ACC112 (cell line): ENCODE data around the gene PARD3B.

Experiments used
- H2AFZ ChIP-seq: fragments of 200-600 bp; sonication (generic); one replicate; pipeline ENCODE4 v1.6.0; 2017; ENCODE audit warnings: antibody characterized with exemption, low read length; ENCODE audit not compliant: unreplicated experiment
- H3K27ac ChIP-seq: fragments of 200-600 bp; sonication (generic); 2 replicates; pipeline ENCODE4 v1.5.1; 2014; ENCODE audit warnings: low read depth, mild to moderate bottlenecking, antibody characterized with exemption, low read length, moderate library complexity
- H3K27me3 ChIP-seq: fragments of 200-600 bp; sonication (generic); 2 replicates; pipeline ENCODE4 v1.6.1; 2014; ENCODE audit warnings: mild to moderate bottlenecking, antibody characterized with exemption, low read length, moderate library complexity, mixed read lengths; ENCODE audit not compliant: insufficient read depth
- H3K36me3 ChIP-seq: fragments of 200-600 bp; sonication (generic); 2 replicates; pipeline ENCODE4 v1.6.1; 2016; ENCODE audit warnings: mild to moderate bottlenecking, antibody characterized with exemption, low read length, moderate library complexity, mixed read lengths; ENCODE audit not compliant: insufficient read depth
- H3K4me1 ChIP-seq: fragments of 200-600 bp; sonication (generic); one replicate; pipeline ENCODE4 v1.6.1; 2016; ENCODE audit warnings: low read length, mixed read lengths; ENCODE audit not compliant: insufficient read depth, unreplicated experiment, control insufficient read depth
- H3K4me3 ChIP-seq: fragments of 200-600 bp; sonication (generic); 2 replicates; pipeline ENCODE4 v1.5.1; 2014; ENCODE audit warnings: mild to moderate bottlenecking, low read depth, low read length
- H3K79me2 ChIP-seq: fragments of 200-600 bp; sonication (generic); one replicate; pipeline ENCODE4 v1.6.0; 2016; ENCODE audit warnings: low read length; ENCODE audit not compliant: control insufficient read depth, unreplicated experiment, insufficient read depth

PARD3B gene

DNA sequence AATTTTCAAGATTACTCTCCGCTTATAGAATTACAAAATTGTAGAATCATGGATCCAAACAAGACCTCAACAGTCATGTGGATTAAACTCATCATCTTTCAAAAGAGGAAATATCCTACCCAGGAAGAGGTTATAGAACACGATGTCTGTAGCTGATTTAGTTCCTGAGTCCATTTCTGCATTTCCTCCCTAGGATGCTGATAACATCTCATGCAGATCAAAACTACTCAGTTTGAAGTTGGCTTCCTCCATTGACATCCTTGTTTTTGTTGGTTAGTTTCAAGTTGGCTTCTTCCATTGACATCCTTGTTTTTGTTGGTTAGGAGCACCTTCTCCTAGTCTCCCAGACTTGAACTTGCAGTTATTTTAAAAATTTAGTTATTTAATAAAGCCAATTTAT, 147.5 kb downstream of the PARD3B start:
- H3K4me1 ChIP-seq = peaks cover 6% of the 10 kb centered on the region
- no peaks in the 10 kb centered on the region for H3K27me3 ChIP-seq
- H3K79me2 ChIP-seq = no peaks in the 10 kb centered on the region
- H3K4me3 ChIP-seq = no peak overlapping the region
- no peak overlapping the region for H2AFZ ChIP-seq
- no peaks in the 10 kb centered on the region for H3K36me3 ChIP-seq
- no peak overlapping the region for H3K27ac ChIP-seq

DNA sequence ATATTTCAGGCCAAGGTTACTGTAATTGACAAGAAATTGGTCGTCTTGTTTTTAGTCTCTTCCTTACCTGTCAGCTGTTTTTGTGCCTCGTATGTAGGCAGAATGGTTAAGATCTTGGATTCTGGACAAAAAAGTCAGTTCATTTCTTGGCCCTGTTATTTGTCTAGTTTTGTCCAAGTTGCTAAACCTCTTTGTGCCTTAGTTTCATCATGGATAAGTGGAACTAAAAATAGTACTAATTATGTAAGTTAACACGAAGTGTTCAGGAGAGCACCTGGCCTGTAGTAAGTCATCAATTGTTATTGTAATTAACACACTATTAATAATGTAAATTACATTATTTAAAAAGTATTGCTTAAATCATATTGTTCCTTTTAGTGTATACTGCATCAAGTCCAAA, 148.0 kb downstream of the PARD3B start:
- Histone ChIP-seq H3K36me3 (no peaks in the 10 kb centered on the region), H3K4me1 (peaks cover 6% of the 10 kb centered on the region), H3K27me3 (no peaks in the 10 kb centered on the region), H2AFZ (no peak overlapping the region), H3K27ac (no peak overlapping the region), H3K79me2 (no peaks in the 10 kb centered on the region), H3K4me3 (no peak overlapping the region)

DNA sequence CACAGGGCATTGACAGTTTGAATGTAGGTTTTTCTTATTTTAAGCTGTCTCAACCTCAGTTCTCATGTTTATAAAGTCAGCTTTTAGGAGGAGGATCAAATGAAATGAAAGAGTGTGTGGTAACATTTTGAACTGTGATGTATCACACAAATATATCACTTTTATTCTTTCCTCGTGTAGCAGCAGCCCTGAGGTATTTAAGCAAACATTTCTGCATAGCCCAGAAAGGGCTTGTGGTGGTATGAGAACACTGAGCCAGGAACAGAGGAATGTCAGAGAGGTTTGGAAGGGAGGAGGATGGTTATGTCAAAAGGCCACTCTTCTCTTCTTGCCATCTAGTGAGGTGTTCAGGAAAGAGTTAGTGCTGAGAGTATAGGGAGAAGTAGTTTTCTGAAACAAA, 150.2 kb downstream of the PARD3B start:
- Histone ChIP-seq H3K79me2 (no peaks in the 10 kb centered on the region), H3K36me3 (no peaks in the 10 kb centered on the region), H3K4me3 (no peak overlapping the region), H3K27ac (no peak overlapping the region), H2AFZ (no peak overlapping the region), H3K27me3 (no peaks in the 10 kb centered on the region), H3K4me1 (peaks cover 6% of the 10 kb centered on the region)

DNA sequence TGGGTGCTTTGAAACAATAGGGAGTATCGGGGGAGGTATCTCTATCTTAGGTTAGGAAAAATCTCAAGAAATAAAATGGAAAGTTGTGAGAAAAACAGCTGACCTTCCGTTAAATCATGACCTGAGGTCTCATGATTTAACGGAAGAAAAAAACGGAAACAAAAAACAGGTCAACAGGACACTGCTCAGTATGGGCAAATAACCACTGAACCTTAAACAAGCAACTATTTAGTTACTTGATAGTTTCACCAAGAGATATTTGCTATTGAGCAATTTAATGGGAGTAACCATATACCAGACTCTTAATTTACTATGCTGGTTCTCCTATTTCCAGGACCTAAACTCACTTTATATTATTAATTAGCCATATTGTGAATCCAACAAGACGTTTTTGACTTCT, 150.8 kb downstream of the PARD3B start:
- H3K27ac ChIP-seq = no peak overlapping the region
- H3K4me1 ChIP-seq = peaks cover 6% of the 10 kb centered on the region
- no peak overlapping the region for H3K4me3 ChIP-seq
- no peaks in the 10 kb centered on the region for H3K36me3 ChIP-seq
- no peaks in the 10 kb centered on the region for H3K27me3 ChIP-seq
- no peak overlapping the region for H2AFZ ChIP-seq
- no peaks in the 10 kb centered on the region for H3K79me2 ChIP-seq

DNA sequence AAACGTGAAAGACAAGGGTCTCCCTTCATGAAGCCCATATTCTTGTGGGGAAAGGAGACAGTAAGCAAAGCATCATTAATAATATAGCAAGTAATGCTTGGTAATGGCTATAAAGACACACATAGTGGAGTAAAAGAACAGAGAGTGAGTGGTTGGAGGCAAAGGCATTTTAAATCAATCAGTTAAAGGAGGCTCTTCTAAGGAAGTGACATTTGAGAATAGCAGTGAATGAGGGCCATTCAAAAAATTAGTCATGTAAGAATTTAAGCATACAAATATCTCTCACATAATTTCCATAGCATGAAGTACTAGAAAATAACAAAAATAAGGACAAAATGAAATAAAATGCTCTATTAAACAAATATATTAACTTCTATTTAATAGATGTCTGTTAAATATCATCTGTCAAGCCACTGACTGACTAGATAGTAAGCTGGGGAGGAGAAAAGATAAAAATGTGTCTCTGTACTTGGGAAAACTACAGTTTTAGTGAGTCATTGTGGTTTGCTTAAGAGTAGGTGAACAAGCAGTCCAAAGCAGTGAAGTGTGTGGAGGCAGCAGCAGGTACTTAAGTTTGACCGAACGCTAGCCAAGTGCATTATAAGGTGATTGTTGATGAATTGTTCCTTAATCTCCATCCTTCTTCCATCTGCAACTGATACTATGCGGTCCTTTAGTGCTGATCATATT, 160.1 kb downstream of the PARD3B start:
- H3K4me1 ChIP-seq = no peaks in the 10 kb centered on the region
- no peaks in the 10 kb centered on the region for H3K36me3 ChIP-seq
- no peaks in the 10 kb centered on the region for H3K79me2 ChIP-seq
- H2AFZ ChIP-seq = no peak overlapping the region
- H3K4me3 ChIP-seq = no peak overlapping the region
- H3K27me3 ChIP-seq = no peaks in the 10 kb centered on the region
- no peak overlapping the region for H3K27ac ChIP-seq

DNA sequence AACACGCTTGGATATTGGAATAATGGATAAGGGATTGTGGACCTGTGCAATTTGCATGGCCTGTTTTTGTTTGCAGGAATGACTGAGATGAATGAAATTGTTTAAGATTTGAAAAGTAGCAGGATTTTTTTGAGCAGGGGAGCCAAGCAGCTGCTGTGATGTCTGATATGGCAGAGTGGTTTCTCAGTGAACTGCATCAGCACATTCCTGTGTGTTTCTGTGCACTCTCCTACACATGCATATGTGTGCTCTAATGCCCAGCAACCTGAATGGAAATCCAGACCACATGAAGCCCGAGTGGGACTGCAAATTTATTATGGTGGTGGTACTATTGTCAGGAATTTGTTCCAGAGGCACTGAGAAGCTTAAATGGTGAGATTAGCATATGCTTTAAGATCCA, 161.7 kb downstream of the PARD3B start:
- no peaks in the 10 kb centered on the region for H3K36me3 ChIP-seq
- H3K79me2 ChIP-seq = no peaks in the 10 kb centered on the region
- no peaks in the 10 kb centered on the region for H3K27me3 ChIP-seq
- no peak overlapping the region for H3K27ac ChIP-seq
- no peak overlapping the region for H3K4me3 ChIP-seq
- no peaks in the 10 kb centered on the region for H3K4me1 ChIP-seq
- H2AFZ ChIP-seq = no peak overlapping the region

DNA sequence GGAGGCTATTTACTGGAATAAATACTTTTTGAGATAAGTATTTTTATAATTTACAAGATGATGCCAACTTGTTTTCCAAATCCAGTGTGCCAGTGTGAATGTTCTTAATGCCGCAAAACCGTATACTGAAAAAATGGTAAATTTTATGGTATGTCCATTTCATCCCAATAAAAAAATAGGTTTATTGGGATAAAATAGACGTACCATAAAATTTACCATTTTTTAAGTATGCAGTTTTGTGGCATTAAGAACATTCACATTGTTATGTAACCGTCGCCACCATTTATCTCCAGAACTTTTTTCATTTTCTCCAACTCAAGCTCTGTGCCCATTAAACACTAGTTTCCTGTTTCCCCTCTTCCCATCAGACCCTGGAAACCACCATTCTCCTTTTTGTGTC, 167.9 kb downstream of the PARD3B start:
- no peak overlapping the region for H3K4me3 ChIP-seq
- no peak overlapping the region for H3K27ac ChIP-seq
- H3K79me2 ChIP-seq = no peaks in the 10 kb centered on the region
- no peaks in the 10 kb centered on the region for H3K36me3 ChIP-seq
- no peaks in the 10 kb centered on the region for H3K4me1 ChIP-seq
- H2AFZ ChIP-seq = no peak overlapping the region
- no peaks in the 10 kb centered on the region for H3K27me3 ChIP-seq

DNA sequence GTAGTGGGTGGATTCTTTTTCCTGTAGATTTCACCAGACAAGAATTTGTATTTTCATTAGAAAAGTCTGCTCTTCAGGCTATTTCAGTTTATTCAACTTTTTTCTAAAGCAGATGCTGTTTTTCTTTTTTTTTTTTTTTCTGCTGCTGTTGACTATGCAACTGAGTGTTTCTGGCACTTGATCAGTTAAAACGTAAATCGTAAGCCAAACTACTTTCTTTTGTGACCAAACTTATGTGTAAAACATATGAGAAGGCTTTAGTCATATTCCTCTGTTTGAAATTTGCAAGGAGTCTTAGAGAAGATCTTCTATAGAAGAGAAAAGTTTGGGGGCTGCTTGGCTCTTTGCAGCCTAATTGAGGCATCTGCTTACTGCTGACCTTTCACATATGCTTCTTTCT, 170.1 kb downstream of the PARD3B start:
- no peak overlapping the region for H3K27ac ChIP-seq
- H3K79me2 ChIP-seq = no peaks in the 10 kb centered on the region
- H3K4me1 ChIP-seq = no peaks in the 10 kb centered on the region
- no peaks in the 10 kb centered on the region for H3K36me3 ChIP-seq
- H3K4me3 ChIP-seq = no peak overlapping the region
- no peaks in the 10 kb centered on the region for H3K27me3 ChIP-seq
- H2AFZ ChIP-seq = no peak overlapping the region

DNA sequence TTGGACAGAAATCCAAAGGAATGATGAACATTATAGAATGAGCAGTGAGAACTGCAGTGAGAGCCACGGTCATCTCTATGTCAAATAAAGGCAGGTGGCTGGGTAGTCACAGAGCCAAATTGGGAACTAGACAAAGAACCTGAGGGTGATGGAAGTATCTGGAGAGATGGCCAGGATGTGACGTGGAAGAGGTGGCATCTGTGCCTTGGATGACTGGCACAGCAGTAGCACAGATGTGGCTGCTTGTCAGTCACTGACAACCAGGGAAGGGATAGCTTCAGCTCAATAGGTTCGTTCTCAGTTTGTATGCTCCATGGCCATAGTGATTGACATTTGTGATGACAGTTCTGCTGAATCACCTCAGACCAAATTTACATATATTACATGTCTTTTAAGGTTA, 172.3 kb downstream of the PARD3B start:
- H3K4me3 ChIP-seq = no peak overlapping the region
- H3K36me3 ChIP-seq = no peaks in the 10 kb centered on the region
- no peak overlapping the region for H3K27ac ChIP-seq
- no peak overlapping the region for H2AFZ ChIP-seq
- H3K27me3 ChIP-seq = no peaks in the 10 kb centered on the region
- no peaks in the 10 kb centered on the region for H3K79me2 ChIP-seq
- no peaks in the 10 kb centered on the region for H3K4me1 ChIP-seq

DNA sequence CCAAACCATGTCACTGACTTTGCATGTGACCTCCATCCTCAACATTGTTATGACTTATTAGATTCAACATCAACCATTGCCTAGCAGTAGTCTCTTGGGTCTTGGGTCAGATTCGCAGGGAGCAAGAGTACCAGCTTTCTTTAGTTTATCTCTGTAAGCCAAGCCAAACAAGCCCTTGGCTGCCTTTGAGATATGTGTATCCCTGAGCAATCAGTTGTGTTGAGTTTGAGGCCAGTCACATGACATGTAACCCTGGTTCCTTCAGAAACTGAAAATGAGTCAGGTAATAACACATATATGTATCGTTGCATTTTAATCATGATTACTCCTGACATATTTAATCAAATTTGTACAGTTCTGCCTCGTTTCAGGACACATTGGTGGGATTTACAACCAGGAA, 173.3 kb downstream of the PARD3B start:
- no peaks in the 10 kb centered on the region for H3K4me1 ChIP-seq
- H3K27me3 ChIP-seq = no peaks in the 10 kb centered on the region
- H3K4me3 ChIP-seq = no peak overlapping the region
- H3K79me2 ChIP-seq = no peaks in the 10 kb centered on the region
- H2AFZ ChIP-seq = no peak overlapping the region
- no peak overlapping the region for H3K27ac ChIP-seq
- no peaks in the 10 kb centered on the region for H3K36me3 ChIP-seq

DNA sequence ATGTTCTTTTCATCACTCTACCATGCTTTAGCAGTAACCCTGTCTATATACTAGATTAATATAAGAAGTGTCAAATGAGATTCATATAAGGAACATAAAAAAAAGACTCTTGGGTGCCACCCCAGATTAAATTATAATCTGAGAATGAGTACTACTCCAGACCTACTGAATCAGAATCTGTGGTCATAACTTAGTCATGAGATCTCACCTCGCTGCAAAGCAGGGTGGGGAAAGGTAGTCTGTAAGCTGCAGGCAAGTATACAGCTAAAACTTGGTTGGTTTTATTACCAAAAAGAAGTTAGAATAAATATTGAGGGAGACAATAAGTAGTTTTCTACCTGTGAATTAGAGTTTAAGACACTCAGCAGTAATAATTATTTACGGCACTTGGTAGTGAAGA, 175.6 kb downstream of the PARD3B start:
- Histone ChIP-seq H3K4me1 (no peaks in the 10 kb centered on the region), H3K27ac (no peak overlapping the region), H3K36me3 (no peaks in the 10 kb centered on the region), H3K79me2 (no peaks in the 10 kb centered on the region), H3K27me3 (no peaks in the 10 kb centered on the region), H3K4me3 (no peak overlapping the region), H2AFZ (no peak overlapping the region)
